CD4-positive, alpha-beta T cell treated with Interleukin-17A for 1 hour (primary cell): Measurements from ENCODE around the gene MEF2D.

Source experiments
- DNase-seq: peaks from one replicate; pipeline ENCODE4 v3.0.0-alpha.2; 2020

Gene MEF2D

GRCh38 chr1:156486421-156487344 is 13.9 kb downstream of the MEF2D start:
- DNase-seq, result no peak

- no peak for DNase-seq
These were observed 14.6 kb downstream of the MEF2D start for GRCh38 chr1:156485984-156486383.

GRCh38 chr1:156484480-156485058 is 16.0 kb downstream of the MEF2D start:
- DNase-seq, result no peak

- no peak for DNase-seq
These were observed 17.2 kb downstream of the MEF2D start for GRCh38 chr1:156483397-156483796.

- DNase-seq, result no peak
These were observed 18.3 kb downstream of the MEF2D start for GRCh38 chr1:156482276-156482675.

- DNase-seq, result no peak
These were observed 19.0 kb downstream of the MEF2D start for GRCh38 chr1:156481527-156481926.

GRCh38 chr1:156480411-156481192 is 20.0 kb downstream of the MEF2D start:
- peak; percentile 83 for DNase-seq

- DNase-seq, result no peak
These were observed 20.6 kb downstream of the MEF2D start for GRCh38 chr1:156480016-156480370.

- no peak for DNase-seq
These were observed 21.2 kb downstream of the MEF2D start for GRCh38 chr1:156479093-156480015.

GRCh38 chr1:156478250-156478627 is 22.3 kb downstream of the MEF2D start:
- DNase-seq, result no peak

GRCh38 chr1:156477526-156478249 is 22.9 kb downstream of the MEF2D start:
- DNase-seq, result no peak

- DNase-seq, result no peak
These were observed 23.9 kb downstream of the MEF2D start for GRCh38 chr1:156476501-156477298.

- no peak for DNase-seq
These were observed 24.7 kb downstream of the MEF2D start for GRCh38 chr1:156475568-156476500.

GRCh38 chr1:156474966-156475365 is 25.6 kb downstream of the MEF2D start:
- DNase-seq, result no peak

GRCh38 chr1:156471496-156472490 is 28.8 kb downstream of the MEF2D start:
- DNase-seq, result no peak

- DNase-seq, result no peak
These were observed 30.1 kb downstream of the MEF2D start for GRCh38 chr1:156470473-156470872.

- no peak for DNase-seq
These were observed 31.8 kb downstream of the MEF2D start for GRCh38 chr1:156468693-156469345.

- DNase-seq, result no peak
These were observed 32.7 kb downstream of the MEF2D start for GRCh38 chr1:156467906-156468305.
